ENCODE data around the gene DKKL1. TPM values are rescaled to one million over a fixed set of nuclear protein-coding genes. Genes with fewer than 3 reads are reported as not detected.
"Not testable (repeated sequence)": the region's sequence is repeated elsewhere in the genome, so short reads cannot be mapped to it uniquely, and the experiment has no call there.

Gene DKKL1
- total RNA-seq, 4 donors from 2014 or later, result not detected

DNA sequence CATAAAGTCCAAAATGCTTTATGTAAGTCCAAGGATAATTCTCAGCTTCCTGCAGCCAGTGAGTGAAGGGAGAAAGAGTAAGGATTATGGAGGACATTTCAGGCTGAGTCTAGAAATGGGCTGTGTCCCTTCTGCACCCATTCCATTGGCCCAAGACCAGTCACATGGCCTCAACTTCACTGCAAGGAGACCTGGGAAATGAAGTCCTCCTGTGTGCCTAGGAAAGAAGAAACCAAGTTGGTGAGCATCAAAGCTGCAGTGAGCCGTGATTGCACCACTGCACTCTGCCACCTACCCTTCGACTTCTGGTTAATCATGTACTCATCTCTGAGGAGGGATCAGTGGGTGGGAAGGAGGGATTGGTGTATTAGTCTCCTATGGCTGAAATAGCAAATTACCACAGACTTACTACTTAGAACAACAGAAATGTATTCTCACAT lies 32.0 kb upstream of the DKKL1 start:
- H3K4me1 ChIP-seq, result peaks cover 0 to 4% (median 1%) of the 10 kb centered on the region in 4 donors
- 43 to 70% methylated on average over 2 of the region's 2 CpGs for WGBS, 2 donors
- H3K27me3 ChIP-seq, result no peaks in the 10 kb centered on the region
- peaks cover 0 to 10% (median 0%) of the 10 kb centered on the region in 3 donors for H3K36me3 ChIP-seq
- TF ChIP-seq, protein P1, sequence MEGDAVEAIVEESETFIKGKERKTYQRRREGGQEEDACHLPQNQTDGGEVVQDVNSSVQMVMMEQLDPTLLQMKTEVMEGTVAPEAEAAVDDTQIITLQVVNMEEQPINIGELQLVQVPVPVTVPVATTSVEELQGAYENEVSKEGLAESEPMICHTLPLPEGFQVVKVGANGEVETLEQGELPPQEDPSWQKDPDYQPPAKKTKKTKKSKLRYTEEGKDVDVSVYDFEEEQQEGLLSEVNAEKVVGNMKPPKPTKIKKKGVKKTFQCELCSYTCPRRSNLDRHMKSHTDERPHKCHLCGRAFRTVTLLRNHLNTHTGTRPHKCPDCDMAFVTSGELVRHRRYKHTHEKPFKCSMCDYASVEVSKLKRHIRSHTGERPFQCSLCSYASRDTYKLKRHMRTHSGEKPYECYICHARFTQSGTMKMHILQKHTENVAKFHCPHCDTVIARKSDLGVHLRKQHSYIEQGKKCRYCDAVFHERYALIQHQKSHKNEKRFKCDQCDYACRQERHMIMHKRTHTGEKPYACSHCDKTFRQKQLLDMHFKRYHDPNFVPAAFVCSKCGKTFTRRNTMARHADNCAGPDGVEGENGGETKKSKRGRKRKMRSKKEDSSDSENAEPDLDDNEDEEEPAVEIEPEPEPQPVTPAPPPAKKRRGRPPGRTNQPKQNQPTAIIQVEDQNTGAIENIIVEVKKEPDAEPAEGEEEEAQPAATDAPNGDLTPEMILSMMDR (IDR thresholded peaks at IDR 0.05), result no peak
- no peak for TF ChIP-seq EP300 (IDR thresholded peaks at IDR 0.05)
- TF ChIP-seq POLR2A (IDR thresholded peaks at IDR 0.05), result no peak
- DNase-seq (ENCODE audit: low spot score in 2 of 2), result no peak
- H3K27ac ChIP-seq, result no peak overlapping the region
- no peak overlapping the region for H3K4me3 ChIP-seq
- H3K9me3 ChIP-seq, result no peaks in the 10 kb centered on the region

DNA sequence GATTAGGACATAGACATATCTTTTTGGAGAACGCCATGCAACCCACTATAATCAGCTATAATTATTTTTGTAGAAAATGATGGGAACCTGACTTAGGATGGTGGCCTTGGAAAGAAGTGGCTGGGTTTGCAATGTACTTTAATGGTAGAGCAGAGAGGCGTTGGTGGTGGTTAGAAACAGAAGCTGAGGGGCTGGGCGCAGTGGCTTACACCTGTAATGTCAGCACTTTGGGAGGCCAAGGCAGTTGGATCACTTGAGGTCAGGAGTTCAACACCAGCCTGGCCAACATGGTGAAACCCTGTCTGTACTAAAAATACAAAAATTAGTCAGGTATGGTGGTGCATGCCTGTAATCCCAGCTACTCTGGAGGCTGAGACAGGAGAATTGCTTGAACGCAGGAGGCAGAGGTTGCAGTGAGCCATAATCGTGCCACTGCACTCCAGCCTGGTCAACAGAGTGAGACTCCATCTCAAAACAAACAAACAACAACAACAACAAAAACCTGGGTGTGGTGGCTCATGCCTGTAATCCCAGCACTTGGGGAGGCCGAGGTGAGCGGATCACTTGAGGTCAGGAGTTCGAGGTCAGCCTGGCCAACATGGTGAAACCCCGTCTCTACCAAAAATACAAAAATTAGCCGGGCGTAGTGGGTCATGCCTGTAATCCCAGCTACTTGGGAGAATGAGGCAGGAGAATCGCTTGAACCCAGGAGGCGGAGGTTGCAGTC lies 30.8 kb upstream of the DKKL1 start:
- not testable (repeated sequence) for H3K4me1 ChIP-seq; H3K9me3 ChIP-seq; H3K4me3 ChIP-seq; DNase-seq (ENCODE audit: low spot score in 2 of 2); H3K27me3 ChIP-seq; H3K36me3 ChIP-seq; H3K27ac ChIP-seq
- 92% methylated on average over 13 of the region's 13 CpGs for WGBS, 2 donors

DNA sequence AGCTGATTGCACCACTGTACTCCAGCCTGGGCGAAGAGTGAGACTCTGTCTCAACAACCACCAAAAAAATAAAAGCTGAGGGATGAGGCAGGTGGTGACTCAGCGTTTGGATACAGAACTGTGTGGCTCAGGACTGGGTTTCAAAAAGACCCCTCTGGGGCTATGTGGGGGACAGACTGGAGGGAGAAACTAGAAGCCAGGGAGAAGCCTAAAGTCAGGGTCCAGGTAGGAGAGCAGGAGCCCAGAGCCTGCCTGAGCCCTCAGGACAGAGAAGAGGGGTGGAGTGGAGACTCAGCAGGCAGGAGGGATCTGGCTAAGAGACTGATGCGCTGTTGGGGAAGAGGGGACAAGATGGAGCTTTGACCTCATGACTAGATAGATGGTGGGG lies 30.3 kb upstream of the DKKL1 start:
- TF ChIP-seq EP300 (IDR thresholded peaks at IDR 0.05) (no peak), POLR2A (IDR thresholded peaks at IDR 0.05) (no peak)
- TF ChIP-seq, protein P1 (IDR thresholded peaks at IDR 0.05), result no peak
- H3K4me1 ChIP-seq, result peaks cover 0 to 11% (median 0%) of the 10 kb centered on the region in 4 donors
- DNase-seq (ENCODE audit: low spot score in 2 of 2), result no peak
- H3K9me3 ChIP-seq, result no peaks in the 10 kb centered on the region
- 73 to 82% methylated on average over 3 of the region's 3 CpGs for WGBS, 2 donors
- H3K4me3 ChIP-seq, result no peak overlapping the region
- peaks cover 0 to 7% of the 10 kb centered on the region in 2 donors for H3K27me3 ChIP-seq
- H3K36me3 ChIP-seq, result peaks cover 0 to 10% (median 0%) of the 10 kb centered on the region in 3 donors
- H3K27ac ChIP-seq, result peak overlapping the region in 1 of 4 donors; percentile 47

DNA sequence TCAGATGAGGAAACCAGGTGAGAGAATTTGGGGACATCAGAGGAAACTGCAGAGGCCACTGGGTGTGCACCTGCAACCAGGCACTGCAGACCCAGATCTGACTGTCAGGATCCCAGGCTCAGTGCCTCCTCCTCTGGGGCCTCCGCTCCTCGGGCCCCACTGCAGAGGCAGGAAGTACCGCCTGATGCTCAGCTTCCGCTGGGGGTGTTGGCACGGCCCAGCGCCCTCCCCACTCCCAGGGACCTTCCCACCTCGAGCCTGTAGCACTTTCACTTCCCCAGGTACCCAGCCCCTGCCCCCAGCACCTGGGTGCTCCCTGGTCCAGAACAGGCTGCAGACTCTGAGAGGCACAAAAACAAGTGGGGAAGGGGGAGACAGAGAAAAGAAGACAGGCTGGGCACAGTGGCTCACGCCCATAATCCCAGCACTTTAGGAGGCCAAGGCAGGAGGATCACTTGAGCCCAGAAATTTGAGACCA lies 29.8 kb upstream of the DKKL1 start:
- DNase-seq (ENCODE audit: low spot score in 2 of 2), result no peak
- Histone ChIP-seq H3K27ac (peak overlapping the region in 1 of 4 donors; percentile 81), H3K4me3 (no peak overlapping the region), H3K9me3 (no peaks in the 10 kb centered on the region), H3K27me3 (peaks cover 0 to 12% of the 10 kb centered on the region in 2 donors), H3K4me1 (peaks cover 0 to 16% (median 0%) of the 10 kb centered on the region in 4 donors), H3K36me3 (peaks cover 0 to 10% (median 0%) of the 10 kb centered on the region in 3 donors)
- TF ChIP-seq, protein P1 (IDR thresholded peaks at IDR 0.05), result no peak
- no peak for TF ChIP-seq EP300 (IDR thresholded peaks at IDR 0.05)
- TF ChIP-seq POLR2A (IDR thresholded peaks at IDR 0.05), result no peak
- 65 to 67% methylated on average over 1 to 6 of the region's 8 CpGs for WGBS, 2 donors

DNA sequence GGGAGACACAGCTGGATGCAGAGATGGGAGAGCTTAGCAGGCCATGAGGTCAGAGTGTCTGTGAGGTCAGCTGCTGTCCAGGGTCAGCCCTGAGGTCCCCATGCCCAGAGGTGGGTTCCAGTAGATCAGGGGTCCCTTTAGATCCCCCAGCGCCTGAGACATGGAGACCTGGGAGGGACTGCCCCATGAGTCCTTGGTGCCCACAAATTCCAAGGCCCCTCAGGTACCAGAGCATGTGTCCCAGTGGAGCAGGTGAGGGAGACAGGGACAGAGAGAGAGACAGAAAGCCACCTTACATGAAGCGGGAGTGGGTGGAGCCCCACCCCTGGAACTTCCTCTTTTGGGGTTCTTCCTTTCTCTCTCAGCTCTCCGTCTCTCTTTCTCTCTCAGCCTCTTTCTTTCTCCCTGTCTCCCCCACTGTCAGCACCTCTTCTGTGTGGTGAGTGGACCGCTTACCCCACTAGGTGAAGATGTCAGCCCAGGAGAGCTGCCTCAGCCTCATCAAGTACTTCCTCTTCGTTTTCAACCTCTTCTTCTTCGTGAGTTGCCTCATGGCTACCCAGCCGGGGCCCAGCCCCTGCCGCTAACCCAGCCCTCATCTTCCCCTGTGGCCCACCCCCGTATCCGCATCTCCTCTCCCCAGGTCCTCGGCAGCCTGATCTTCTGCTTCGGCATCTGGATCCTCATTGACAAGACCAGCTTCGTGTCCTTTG lies 28.4 kb upstream of the DKKL1 start, which contains the start of gene CD37:
Gene CD37, plus strand, starts transcription at position 336 of the 713 bp plus-strand sequence. Its CDS starts 135 bp downstream, at position 471.
- H3K4me3 ChIP-seq, result peak within 1 kb of the TSS in 2 of 4 donors; percentile 41 to 52

More for the DNA sequence above, 28.4 kb upstream of the DKKL1 start, which contains the start of gene CD37:
- Histone ChIP-seq H3K36me3 (peaks cover 0 to 10% (median 0%) of the 10 kb centered on the region in 3 donors), H3K27ac (peak within 1 kb of the TSS in 2 of 4 donors; percentile 6 to 81), H3K4me1 (peaks cover 0 to 30% (median 5%) of the 10 kb centered on the region in 4 donors), H3K27me3 (peaks cover 0 to 17% of the 10 kb centered on the region in 2 donors), H3K9me3 (no peaks in the 10 kb centered on the region)
- WGBS, 2 donors, result 57 to 66% methylated on average over 13 of the region's 13 CpGs
- TF ChIP-seq, protein P1 (IDR thresholded peaks at IDR 0.05), result no peak
- peak in 1 of 2 donors; percentile 11 for TF ChIP-seq POLR2A (IDR thresholded peaks at IDR 0.05)
- DNase-seq (ENCODE audit: low spot score in 2 of 2), result no peak
